Activated naive CD8-positive, alpha-beta T cell treated with anti-CD3 and anti-CD28 coated beads, Interleukin-2, amount 10 ng/mL, durations not matched to agents 7 days and 5 days (primary cell): ENCODE data around the gene ZNF281. TPM values are rescaled to one million over a fixed set of nuclear protein-coding genes. Genes with fewer than 3 reads are reported as not detected.

Experiments used
- ATAC-seq: fragments of 150-1000 bp; cut with Tn5 transposase; one replicate; pipeline ENCODE4 v1.10.0; 2021; ENCODE audit warnings: low read depth, moderate library complexity
- POLR2A ChIA-PET: fragments of 350-600 bp; sonication (Branson Sonifier 250); formaldehyde crosslinking; loops from one replicate; lab custom pipeline; 2021; ENCODE audit warnings: antibody characterized with exemption; lab: Charles Lee
- DNase-seq: peaks from one replicate; pipeline ENCODE4 v3.0.0; 2021
- H3K27ac Mint-ChIP-seq: one replicate; pipeline ENCODE4 v1.8.0; 2022; ENCODE audit warnings: mild to moderate bottlenecking, mixed read lengths
- H3K27me3 Mint-ChIP-seq: one replicate; pipeline ENCODE4 v1.8.0; 2022; ENCODE audit warnings: mild to moderate bottlenecking, moderate library complexity, mixed read lengths
- H3K36me3 Mint-ChIP-seq: one replicate; pipeline ENCODE4 v1.8.0; 2021; ENCODE audit warnings: mild to moderate bottlenecking, mixed read lengths
- H3K4me1 Mint-ChIP-seq: one replicate; pipeline ENCODE4 v1.8.0; 2021; ENCODE audit warnings: mixed read lengths
- H3K4me3 Mint-ChIP-seq: one replicate; pipeline ENCODE4 v1.8.0; 2022; ENCODE audit warnings: mild to moderate bottlenecking, moderate library complexity, mixed read lengths
- H3K9me3 Mint-ChIP-seq: one replicate; pipeline ENCODE4 v1.8.0; 2021; ENCODE audit warnings: mixed read lengths
- total RNA-seq, 2 experiments: library from RNA; stranded (reverse); gene quantifications; one replicate each; pipeline ENCODE4 v1.2.3, GENCODE V29; 2021

Gene ZNF281, protein sequence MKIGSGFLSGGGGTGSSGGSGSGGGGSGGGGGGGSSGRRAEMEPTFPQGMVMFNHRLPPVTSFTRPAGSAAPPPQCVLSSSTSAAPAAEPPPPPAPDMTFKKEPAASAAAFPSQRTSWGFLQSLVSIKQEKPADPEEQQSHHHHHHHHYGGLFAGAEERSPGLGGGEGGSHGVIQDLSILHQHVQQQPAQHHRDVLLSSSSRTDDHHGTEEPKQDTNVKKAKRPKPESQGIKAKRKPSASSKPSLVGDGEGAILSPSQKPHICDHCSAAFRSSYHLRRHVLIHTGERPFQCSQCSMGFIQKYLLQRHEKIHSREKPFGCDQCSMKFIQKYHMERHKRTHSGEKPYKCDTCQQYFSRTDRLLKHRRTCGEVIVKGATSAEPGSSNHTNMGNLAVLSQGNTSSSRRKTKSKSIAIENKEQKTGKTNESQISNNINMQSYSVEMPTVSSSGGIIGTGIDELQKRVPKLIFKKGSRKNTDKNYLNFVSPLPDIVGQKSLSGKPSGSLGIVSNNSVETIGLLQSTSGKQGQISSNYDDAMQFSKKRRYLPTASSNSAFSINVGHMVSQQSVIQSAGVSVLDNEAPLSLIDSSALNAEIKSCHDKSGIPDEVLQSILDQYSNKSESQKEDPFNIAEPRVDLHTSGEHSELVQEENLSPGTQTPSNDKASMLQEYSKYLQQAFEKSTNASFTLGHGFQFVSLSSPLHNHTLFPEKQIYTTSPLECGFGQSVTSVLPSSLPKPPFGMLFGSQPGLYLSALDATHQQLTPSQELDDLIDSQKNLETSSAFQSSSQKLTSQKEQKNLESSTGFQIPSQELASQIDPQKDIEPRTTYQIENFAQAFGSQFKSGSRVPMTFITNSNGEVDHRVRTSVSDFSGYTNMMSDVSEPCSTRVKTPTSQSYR
- total RNA-seq: 10 to 100 TPM; 17.2 to 18.1 TPM

DNA sequence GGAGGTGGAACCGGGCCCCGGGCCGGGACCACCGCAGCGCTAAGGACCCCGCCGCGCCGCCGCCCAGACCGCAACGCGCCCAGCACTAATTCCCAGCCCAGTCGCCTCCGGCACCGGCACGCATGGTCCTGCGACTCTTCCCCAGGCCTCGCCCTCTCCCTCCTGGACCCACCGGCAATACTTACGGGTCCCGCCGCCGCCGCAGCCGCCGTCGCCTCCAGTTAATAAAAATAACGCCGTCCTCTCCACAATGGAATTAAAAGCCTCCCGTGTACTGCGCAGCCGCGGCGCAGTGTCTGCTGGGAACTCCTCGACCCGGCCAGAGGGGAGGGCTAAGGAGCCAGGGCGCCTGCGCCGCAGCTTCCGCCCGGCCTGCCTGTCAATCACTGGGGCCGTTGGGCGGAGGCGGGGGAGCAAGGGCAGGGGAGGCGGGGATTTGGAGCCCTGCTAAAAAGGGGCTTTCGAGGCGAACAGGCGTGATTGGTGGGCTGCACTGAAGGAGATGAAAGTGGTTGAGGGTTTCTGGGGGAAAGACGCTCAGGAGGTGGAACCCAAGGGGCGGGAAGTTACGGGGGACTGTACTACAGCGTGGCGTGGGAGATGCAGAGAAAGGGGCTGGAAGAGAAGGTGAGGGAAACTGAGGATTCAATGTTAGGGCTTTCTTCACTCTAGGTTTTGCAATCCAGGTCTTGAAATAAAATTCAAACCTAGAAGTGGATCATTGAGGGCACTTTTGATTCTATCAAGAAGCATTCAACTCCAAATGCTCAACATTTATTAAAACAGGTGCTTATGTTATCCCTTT is at the start of gene ZNF281:
TSS of gene ZNF281 (minus strand) at position 276 of the 805 bp plus-strand sequence. CDS start 331 bp downstream, outside the sequence.
- POLR2A ChIA-PET: interaction anchor here (0.6 to 1.4 kb wide), 3 partner anchors 9 to 212 kb away, joined by 3 read pairs; no protein-coding TSS in a partner anchor
- H3K4me1 Mint-ChIP-seq: peaks cover 36% of the 10 kb centered on the region
- H3K9me3 Mint-ChIP-seq: no peaks in the 10 kb centered on the region
- H3K36me3 Mint-ChIP-seq: peaks cover 32% of the 10 kb centered on the region
- DNase-seq: peak; percentile 95
- H3K27me3 Mint-ChIP-seq: no peaks in the 10 kb centered on the region
- ATAC-seq: peak; percentile 98
- H3K4me3 Mint-ChIP-seq: peak within 1 kb of the TSS; percentile 90
- peak within 1 kb of the TSS; percentile 94 for H3K27ac Mint-ChIP-seq

DNA sequence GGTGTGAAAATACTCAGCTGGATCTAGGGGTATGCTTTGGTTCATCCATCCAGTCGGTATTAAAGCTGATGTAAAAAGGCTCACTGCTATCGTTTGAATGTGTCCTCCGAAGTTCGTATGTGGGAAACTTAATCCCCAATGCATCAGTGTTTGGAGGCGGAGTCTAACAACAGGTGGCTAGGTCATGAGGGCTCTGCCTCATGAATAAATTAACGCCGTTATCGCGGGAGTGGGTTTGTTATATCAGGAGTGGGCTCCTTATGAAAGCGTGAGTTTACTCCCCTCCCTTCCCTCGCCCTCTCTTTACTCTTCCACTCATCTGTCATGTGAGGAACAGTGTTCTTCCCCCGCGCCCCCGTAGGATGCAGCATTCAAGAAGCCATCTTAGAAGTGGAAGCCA is 48.9 kb upstream of the ZNF281 start:
- Mint-ChIP-seq H3K9me3 (no peaks in the 10 kb centered on the region), H3K4me1 (no peaks in the 10 kb centered on the region), H3K27me3 (peaks cover 2% of the 10 kb centered on the region), H3K27ac (no peak overlapping the region), H3K36me3 (no peaks in the 10 kb centered on the region), H3K4me3 (no peak overlapping the region)
- POLR2A ChIA-PET: no interaction called here
- ATAC-seq: no peak
- DNase-seq: no peak

DNA sequence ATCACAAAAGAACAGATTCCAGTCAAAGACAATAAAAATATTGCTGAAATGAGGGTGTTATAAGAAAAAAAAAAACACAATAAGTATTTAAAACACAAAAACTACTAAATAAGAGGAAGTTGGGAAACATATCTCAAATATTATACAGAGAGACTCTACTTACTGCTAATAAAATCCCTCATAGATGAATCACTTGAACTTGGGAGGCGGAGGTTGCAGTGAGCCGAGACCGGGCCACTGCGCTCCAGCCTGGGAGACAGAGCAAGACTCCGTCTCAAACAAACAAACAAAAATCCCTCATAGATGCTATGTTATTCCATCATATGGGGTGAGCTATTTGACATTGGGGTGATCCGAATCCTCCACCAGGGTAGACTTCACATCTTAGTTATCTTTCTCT is 48.0 kb upstream of the ZNF281 start:
- DNase-seq (no peak), ATAC-seq (no peak)
- peaks cover 4% of the 10 kb centered on the region for H3K27me3 Mint-ChIP-seq
- POLR2A ChIA-PET: interaction anchor here (0.6 kb wide), 1 partner anchor 134 kb away, joined by 3 read pairs; no protein-coding TSS in a partner anchor
- no peak overlapping the region for H3K4me3 Mint-ChIP-seq
- H3K4me1 Mint-ChIP-seq: peaks cover 3% of the 10 kb centered on the region
- H3K27ac Mint-ChIP-seq: no peak overlapping the region
- no peaks in the 10 kb centered on the region for H3K9me3 Mint-ChIP-seq
- no peaks in the 10 kb centered on the region for H3K36me3 Mint-ChIP-seq

DNA sequence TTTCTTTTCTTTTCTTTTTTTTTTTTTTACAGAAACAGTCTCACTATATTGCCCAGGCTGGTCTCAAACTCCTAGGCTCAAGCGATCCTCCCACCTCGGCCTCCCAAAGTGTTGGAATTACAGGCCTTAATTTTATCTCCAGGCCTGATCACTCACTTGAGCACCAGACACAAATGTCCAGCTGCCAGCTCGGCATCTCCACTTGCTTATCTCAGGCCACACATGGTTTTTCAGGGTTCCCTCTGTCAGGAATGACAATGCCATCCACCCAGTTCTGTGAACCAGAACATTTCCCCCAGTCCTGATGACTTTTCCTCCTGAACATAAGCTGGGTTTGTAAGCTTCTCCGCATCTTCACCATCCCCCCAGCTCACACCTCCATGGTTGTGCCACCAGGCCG is 44.6 kb upstream of the ZNF281 start:
- Mint-ChIP-seq H3K4me3 (no peak overlapping the region), H3K4me1 (peaks cover 3% of the 10 kb centered on the region), H3K36me3 (no peaks in the 10 kb centered on the region), H3K9me3 (no peaks in the 10 kb centered on the region), H3K27me3 (peaks cover 4% of the 10 kb centered on the region), H3K27ac (no peak overlapping the region)
- POLR2A ChIA-PET: no interaction called here
- DNase-seq: no peak
- no peak for ATAC-seq

DNA sequence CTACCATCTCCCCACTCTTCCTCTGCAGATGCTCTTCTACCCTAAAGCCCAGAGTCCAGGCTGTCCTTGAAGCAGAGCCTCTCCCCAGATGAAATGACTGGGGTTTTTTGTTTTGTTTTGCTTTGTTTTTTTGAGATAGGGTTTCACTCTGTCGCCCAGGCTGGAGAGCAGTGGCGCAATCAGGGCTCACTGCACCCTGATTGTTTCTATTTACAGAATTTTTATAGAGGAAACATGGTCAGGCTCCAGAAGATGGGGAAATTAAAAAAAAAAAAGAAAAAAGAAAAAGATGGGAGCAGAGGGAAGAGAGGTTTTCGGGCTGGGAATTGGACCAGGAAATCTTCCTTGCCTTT is 43.7 kb upstream of the ZNF281 start:
- Mint-ChIP-seq H3K4me3 (no peak overlapping the region), H3K9me3 (no peaks in the 10 kb centered on the region), H3K4me1 (peaks cover 3% of the 10 kb centered on the region), H3K27me3 (peaks cover 4% of the 10 kb centered on the region), H3K36me3 (no peaks in the 10 kb centered on the region), H3K27ac (no peak overlapping the region)
- POLR2A ChIA-PET: no interaction called here
- ATAC-seq (no peak), DNase-seq (no peak)

DNA sequence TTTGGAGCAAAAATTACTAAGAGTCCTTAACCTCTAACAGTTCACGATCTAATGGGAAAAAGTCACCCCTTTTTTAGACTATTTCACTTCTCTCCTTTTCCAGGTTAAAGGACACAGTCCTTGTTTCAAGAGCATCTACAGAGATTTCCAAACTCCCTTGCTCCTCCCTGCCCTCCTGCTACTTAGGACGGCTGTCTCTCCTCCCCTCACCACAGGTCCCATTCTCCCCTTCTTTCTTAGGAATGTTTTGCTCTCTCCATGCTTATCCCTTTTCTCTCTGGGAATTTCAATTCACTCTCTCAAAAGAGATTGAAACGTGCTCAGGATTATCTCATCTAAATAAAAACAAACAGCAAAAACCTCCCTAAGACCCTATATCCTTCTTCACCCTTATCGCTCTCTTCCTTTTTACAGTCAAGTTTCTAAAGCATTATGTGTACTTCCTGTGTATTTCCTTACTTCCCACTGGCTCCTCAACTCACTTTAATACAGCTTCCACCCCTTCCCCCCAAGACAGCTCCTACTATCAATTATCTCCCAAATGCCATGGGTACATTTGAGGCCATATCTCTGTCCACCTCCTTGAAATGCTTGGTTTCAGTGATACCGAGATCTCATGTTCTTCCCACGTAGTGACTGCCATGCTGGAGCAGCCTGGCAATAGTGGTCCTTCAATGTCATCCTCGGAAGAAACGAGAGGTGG is 43.2 kb upstream of the ZNF281 start:
- H3K36me3 Mint-ChIP-seq: no peaks in the 10 kb centered on the region
- H3K4me3 Mint-ChIP-seq: no peak overlapping the region
- POLR2A ChIA-PET: no interaction called here
- peaks cover 4% of the 10 kb centered on the region for H3K27me3 Mint-ChIP-seq
- DNase-seq: no peak
- no peak for ATAC-seq
- peaks cover 4% of the 10 kb centered on the region for H3K4me1 Mint-ChIP-seq
- no peak overlapping the region for H3K27ac Mint-ChIP-seq
- H3K9me3 Mint-ChIP-seq: peaks cover under 1% of the 10 kb centered on the region

DNA sequence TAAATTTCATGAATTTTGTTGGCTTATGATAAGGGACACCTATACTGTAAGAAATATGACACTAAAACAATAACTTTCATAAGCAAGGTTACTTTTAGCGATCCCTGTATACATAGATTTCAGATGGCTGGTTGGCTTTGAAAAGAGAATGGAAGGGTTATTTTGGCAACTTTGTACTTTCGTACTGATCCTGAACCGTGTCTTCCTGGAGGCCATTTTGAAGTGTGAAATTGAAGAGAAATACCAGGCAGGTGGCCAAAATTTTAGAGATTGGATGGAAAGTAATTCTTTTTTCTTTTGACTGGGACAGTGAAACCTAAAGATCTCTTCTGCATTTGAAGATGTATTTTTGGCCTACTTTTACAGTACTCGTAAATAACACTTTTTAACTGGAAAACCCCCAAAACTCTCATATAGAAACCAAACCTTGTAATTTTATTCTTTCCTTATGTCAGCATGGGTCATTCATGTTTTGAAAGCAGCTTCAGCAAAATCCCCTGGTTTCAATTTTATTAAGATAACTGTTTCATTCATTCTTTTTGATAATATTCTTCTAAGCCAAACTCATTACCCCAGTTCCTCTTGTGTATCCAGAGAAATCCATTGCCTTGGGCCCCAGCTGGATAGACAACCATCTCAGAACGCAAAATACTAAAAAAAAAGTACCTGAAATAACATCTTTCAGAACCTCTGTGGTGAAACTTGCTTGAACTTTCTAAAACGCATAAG is 38.4 kb upstream of the ZNF281 start:
- H3K36me3 Mint-ChIP-seq: no peaks in the 10 kb centered on the region
- peaks cover under 1% of the 10 kb centered on the region for H3K27me3 Mint-ChIP-seq
- no peak overlapping the region for H3K4me3 Mint-ChIP-seq

DNA sequence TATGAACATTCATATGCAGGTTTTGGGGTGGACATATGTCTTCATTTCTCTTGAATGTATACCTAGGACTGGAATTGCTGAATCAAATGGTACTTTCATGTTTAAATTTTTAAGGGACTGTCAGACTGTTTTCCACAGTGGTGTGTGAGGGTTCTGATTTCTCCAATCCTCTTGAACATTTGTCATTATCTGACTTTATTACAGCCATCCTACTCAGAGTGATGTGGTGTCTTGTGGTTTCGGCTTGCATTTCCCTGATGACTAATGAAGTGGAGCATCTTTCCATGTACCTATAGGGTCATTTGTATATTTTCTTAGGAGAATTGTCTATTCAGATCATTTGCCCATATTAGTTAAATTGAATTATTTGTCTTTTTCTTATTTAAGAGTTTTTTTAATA is 35.4 kb upstream of the ZNF281 start:
- POLR2A ChIA-PET: no interaction called here
- Mint-ChIP-seq H3K27ac (no peak overlapping the region), H3K4me3 (no peak overlapping the region), H3K27me3 (no peaks in the 10 kb centered on the region), H3K9me3 (peaks cover 1% of the 10 kb centered on the region), H3K4me1 (peaks cover 1% of the 10 kb centered on the region), H3K36me3 (no peaks in the 10 kb centered on the region)
- no peak for DNase-seq
- no peak for ATAC-seq

More for the DNA sequence above, 38.4 kb upstream of the ZNF281 start:
- Mint-ChIP-seq H3K27ac (no peak overlapping the region), H3K9me3 (peaks cover 1% of the 10 kb centered on the region), H3K4me1 (peaks cover 4% of the 10 kb centered on the region)
- DNase-seq (no peak), ATAC-seq (no peak)
- POLR2A ChIA-PET: no interaction called here

DNA sequence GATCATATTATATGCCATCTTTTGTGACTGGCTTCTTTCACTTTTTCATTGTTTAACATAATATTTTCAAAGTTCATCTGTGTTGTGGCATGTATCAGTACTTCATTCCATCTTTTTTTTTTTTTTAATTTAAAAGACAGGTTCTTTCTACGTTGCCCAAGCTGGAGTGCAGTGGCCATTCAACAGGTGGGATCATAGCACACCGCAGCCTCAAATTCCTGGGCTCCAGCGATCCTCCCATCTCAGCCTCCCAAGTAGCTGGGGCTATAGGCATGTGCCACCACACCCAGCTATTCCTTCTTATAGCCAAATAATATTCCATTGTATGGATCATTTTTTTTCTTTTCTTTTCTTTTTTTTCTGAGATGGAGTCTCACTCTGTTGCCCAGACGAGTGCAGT is 34.6 kb upstream of the ZNF281 start:
- Mint-ChIP-seq H3K4me3 (no peak overlapping the region), H3K36me3 (no peaks in the 10 kb centered on the region), H3K27me3 (no peaks in the 10 kb centered on the region), H3K4me1 (peaks cover 1% of the 10 kb centered on the region), H3K27ac (no peak overlapping the region), H3K9me3 (peaks cover 1% of the 10 kb centered on the region)
- POLR2A ChIA-PET: no interaction called here
- DNase-seq: no peak
- no peak for ATAC-seq

DNA sequence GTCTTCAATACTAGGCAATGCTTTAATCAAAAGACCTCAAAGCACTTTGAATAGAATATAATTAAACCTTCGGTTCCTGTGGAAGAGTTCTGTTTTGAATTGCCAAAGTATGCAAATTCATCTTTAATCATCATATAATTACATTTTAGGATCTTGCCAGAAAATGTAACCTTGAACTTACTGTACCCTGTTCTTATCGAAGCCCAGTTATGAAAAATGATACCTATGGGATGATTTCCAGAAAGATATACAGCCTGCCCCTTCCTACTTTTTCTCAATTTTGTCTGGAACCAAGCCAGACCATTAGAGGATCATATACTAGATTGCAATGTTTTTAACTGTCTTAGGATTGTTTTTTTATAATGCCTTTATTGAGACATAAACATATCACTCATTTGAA is 34.0 kb upstream of the ZNF281 start:
- no peak for ATAC-seq
- Mint-ChIP-seq H3K27ac (no peak overlapping the region), H3K4me1 (peaks cover 1% of the 10 kb centered on the region), H3K9me3 (peaks cover 1% of the 10 kb centered on the region), H3K27me3 (no peaks in the 10 kb centered on the region), H3K36me3 (no peaks in the 10 kb centered on the region), H3K4me3 (no peak overlapping the region)
- DNase-seq: no peak
- POLR2A ChIA-PET: no interaction called here

DNA sequence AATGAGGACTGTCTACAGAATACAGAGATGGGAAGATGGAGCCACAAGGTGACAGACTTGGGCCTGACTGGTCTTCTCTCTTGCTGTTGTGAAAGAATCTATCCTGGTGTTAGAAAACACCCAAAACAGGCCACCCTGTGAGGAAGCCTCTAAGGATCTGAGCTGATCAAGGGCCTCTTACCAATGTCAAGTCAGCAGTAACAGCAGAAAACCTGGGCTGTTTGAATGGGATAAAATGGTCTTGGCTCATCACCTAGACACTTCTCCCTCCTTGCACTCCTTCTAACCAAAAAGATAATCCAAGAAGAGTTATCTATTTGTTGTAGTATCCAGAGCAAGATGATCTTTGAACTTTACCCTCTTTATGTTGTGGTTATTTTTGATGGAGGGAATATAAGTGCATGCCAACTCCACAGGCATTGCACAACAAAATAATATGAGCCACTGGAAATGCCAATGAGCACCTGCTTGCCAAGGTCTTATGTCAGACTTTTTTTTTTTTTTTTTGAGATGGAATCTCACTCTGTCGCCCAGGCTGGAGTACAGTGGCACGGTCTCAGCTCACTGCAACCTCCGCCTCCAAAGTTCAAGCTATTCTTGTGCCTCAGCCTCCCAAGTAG is 32.8 kb upstream of the ZNF281 start:
- Mint-ChIP-seq H3K36me3 (no peaks in the 10 kb centered on the region), H3K4me3 (no peak overlapping the region), H3K9me3 (no peaks in the 10 kb centered on the region), H3K27ac (no peak overlapping the region), H3K27me3 (no peaks in the 10 kb centered on the region), H3K4me1 (peaks cover 2% of the 10 kb centered on the region)
- ATAC-seq (no peak), DNase-seq (no peak)
- POLR2A ChIA-PET: no interaction called here

DNA sequence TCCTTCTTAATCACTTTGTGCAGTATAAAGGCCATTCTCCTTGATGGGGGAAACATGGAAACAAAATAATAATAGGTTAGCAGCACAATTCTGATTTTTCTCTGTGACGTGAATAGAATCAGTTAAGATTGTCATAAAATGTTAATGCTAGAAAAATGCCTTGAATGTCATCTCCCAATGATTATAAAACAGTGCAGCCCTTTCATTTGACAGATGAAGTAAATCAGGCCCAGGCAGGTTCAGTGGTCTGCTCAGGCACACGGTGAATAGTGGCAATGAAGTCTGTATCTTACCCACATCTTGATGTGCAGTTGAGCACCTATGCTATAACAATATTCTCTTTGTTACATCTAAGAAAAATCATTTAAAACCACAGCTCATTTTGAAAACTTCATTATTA is 32.2 kb upstream of the ZNF281 start:
- ATAC-seq (no peak), DNase-seq (no peak)
- POLR2A ChIA-PET: no interaction called here
- Mint-ChIP-seq H3K27ac (no peak overlapping the region), H3K27me3 (no peaks in the 10 kb centered on the region), H3K4me3 (no peak overlapping the region), H3K4me1 (peaks cover 5% of the 10 kb centered on the region), H3K9me3 (no peaks in the 10 kb centered on the region), H3K36me3 (no peaks in the 10 kb centered on the region)
